Brain microvascular endothelial cell (primary cell): ENCODE data around the gene C5.
"Not testable (repeated sequence)": the region's sequence is repeated elsewhere in the genome, so short reads cannot be mapped to it uniquely, and the experiment has no call there.

Source experiments
- DNase-seq: peaks from one replicate; pipeline ENCODE4 v3.0.0-alpha.2; 2020
- H3K27ac ChIP-seq: fragments of 250-450 bp; sonication (Bioruptor Pico); 2 replicates; pipeline ENCODE4 v1.5.1; 2020; ENCODE audit warnings: mild to moderate bottlenecking, moderate library complexity
- H3K27me3 ChIP-seq: fragments of 250-450 bp; sonication (Bioruptor Pico); replicated peaks from 2 replicates; pipeline ENCODE4 v1.5.1; 2020; ENCODE audit warnings: mild to moderate bottlenecking
- H3K36me3 ChIP-seq: fragments of 250-450 bp; sonication (Bioruptor Pico); replicated peaks from 2 replicates; pipeline ENCODE4 v1.5.1; 2020; ENCODE audit warnings: mild to moderate bottlenecking
- H3K4me3 ChIP-seq: 2 replicates; pipeline ENCODE4 v1.5.1; 2011; ENCODE audit warnings: low read depth, mild to moderate bottlenecking, control low read depth, low read length, moderate library complexity
- in situ Hi-C: cut with HindIII; loops from 2 replicates; pipeline ENCODE4 v1.10.0; 2017; ENCODE audit warnings: low sequenced_read_pairs, low pct_ligation_motif_present
- TF ChIP-seq, protein P1 (sequence below): IDR thresholded peaks from 2 replicates; pipeline ENCODE4 v1.5.1; 2011; ENCODE audit warnings: low read depth, mild to moderate bottlenecking, moderate library complexity, low read length, control low read depth, inconsistent platforms; ENCODE audit errors: missing control alignments

The C5 gene

GRCh38 chr9:121050128-121050988 lies at the start of gene C5:
TSS of gene C5 (minus strand) at chr9:121050275. CDS start at chr9:121050246, 29 bp downstream.
- in situ Hi-C loops = no loop called here
- Histone ChIP-seq H3K27me3 (no peaks in the 10 kb centered on the region), H3K36me3 (no peaks in the 10 kb centered on the region), H3K4me3 (no peak within 1 kb of the TSS), H3K27ac (no peak within 1 kb of the TSS)
- DNase-seq = no peak
- TF ChIP-seq, protein P1, sequence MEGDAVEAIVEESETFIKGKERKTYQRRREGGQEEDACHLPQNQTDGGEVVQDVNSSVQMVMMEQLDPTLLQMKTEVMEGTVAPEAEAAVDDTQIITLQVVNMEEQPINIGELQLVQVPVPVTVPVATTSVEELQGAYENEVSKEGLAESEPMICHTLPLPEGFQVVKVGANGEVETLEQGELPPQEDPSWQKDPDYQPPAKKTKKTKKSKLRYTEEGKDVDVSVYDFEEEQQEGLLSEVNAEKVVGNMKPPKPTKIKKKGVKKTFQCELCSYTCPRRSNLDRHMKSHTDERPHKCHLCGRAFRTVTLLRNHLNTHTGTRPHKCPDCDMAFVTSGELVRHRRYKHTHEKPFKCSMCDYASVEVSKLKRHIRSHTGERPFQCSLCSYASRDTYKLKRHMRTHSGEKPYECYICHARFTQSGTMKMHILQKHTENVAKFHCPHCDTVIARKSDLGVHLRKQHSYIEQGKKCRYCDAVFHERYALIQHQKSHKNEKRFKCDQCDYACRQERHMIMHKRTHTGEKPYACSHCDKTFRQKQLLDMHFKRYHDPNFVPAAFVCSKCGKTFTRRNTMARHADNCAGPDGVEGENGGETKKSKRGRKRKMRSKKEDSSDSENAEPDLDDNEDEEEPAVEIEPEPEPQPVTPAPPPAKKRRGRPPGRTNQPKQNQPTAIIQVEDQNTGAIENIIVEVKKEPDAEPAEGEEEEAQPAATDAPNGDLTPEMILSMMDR = no peak

GRCh38 chr9:121098567-121099198 lies 48.6 kb upstream of the C5 start:
- Histone ChIP-seq H3K4me3 (no peak overlapping the region), H3K27ac (no peak overlapping the region), H3K36me3 (no peaks in the 10 kb centered on the region), H3K27me3 (no peaks in the 10 kb centered on the region)
- DNase-seq = no peak
- in situ Hi-C loops = no loop called here
- TF ChIP-seq, protein P1 = no peak

GRCh38 chr9:121095057-121095456 lies 45.0 kb upstream of the C5 start:
- H3K4me3 ChIP-seq = no peak overlapping the region
- H3K27ac ChIP-seq = no peak overlapping the region
- no peaks in the 10 kb centered on the region for H3K27me3 ChIP-seq
- DNase-seq = no peak
- H3K36me3 ChIP-seq = no peaks in the 10 kb centered on the region
- in situ Hi-C loops = no loop called here
- TF ChIP-seq, protein P1 = no peak

- in situ Hi-C loops, H3K27ac ChIP-seq, H3K4me3 ChIP-seq, H3K36me3 ChIP-seq, H3K27me3 ChIP-seq, DNase-seq: not testable (repeated sequence)
Observed at GRCh38 chr9:121090743-121091142, 40.7 kb upstream of the C5 start.

GRCh38 chr9:121088576-121088975 lies 38.5 kb upstream of the C5 start:
- Histone ChIP-seq H3K36me3 (no peaks in the 10 kb centered on the region), H3K27ac (no peak overlapping the region), H3K4me3 (no peak overlapping the region), H3K27me3 (no peaks in the 10 kb centered on the region)
- in situ Hi-C loops = no loop called here
- no peak for DNase-seq
- TF ChIP-seq, protein P1 = no peak

DNA sequence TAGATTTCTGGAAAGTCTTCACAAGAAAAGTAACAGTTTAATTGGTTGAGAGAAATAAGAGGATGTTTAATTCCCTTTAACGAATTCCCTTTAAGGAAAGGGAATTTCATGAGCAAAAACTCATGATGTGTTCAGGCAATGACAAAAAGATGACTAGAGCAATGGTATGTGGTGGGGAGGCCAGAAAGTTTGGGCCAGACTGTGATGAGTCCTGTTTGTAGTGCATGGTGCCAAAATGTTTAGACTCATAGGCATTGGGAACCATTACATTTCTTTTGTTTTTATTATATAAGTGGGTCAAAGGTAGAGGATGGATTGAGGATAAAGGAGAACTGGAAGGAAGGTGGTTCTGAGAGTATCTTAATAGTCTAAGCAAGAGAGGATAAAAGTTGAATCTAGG lies 35.6 kb upstream of the C5 start:
- no peak for DNase-seq
- Histone ChIP-seq H3K27me3 (no peaks in the 10 kb centered on the region), H3K27ac (no peak overlapping the region), H3K36me3 (no peaks in the 10 kb centered on the region), H3K4me3 (no peak overlapping the region)
- TF ChIP-seq, protein P1 = no peak
- in situ Hi-C loops = no loop called here
